RWPE2 (cell line): Measurements from ENCODE around the gene PNKP.

Source experiments
- ATAC-seq: fragments of 200-7000 bp; cut with Tn5 transposase; 3 replicates; pipeline ENCODE4 v1.9.1; 2021; ENCODE audit warnings: low read depth
- DNase-seq: peaks from one replicate; pipeline ENCODE4 v3.0.0-alpha.2; 2020; ENCODE audit warnings: low spot score
- H3K27ac ChIP-seq: fragments of 450-650 bp; 2 replicates; pipeline ENCODE4 v1.5.1; 2017; ENCODE audit warnings: mild to moderate bottlenecking; ENCODE audit not compliant: poor library complexity, severe bottlenecking
- H3K27me3 ChIP-seq: fragments of 250-450 bp; sonication (Bioruptor Pico); 2 replicates; pipeline ENCODE4 v1.5.1; 2021; ENCODE audit warnings: mild to moderate bottlenecking, moderate library complexity; ENCODE audit not compliant: insufficient read depth, poor library complexity, severe bottlenecking
- H3K36me3 ChIP-seq: fragments of 250-450 bp; sonication (Bioruptor Pico); 2 replicates; pipeline ENCODE4 v1.5.1; 2020; ENCODE audit warnings: low read depth, mild to moderate bottlenecking, moderate library complexity
- H3K4me1 ChIP-seq: fragments of 250-450 bp; sonication (Bioruptor Pico); 2 replicates; pipeline ENCODE4 v1.5.1; 2021; ENCODE audit warnings: mild to moderate bottlenecking, moderate library complexity; ENCODE audit not compliant: insufficient read depth, poor library complexity, severe bottlenecking
- H3K4me3 ChIP-seq: fragments of 250-450 bp; sonication (Bioruptor Pico); 2 replicates; pipeline ENCODE4 v1.5.1; 2021; ENCODE audit warnings: mild to moderate bottlenecking, moderate library complexity; ENCODE audit not compliant: severe bottlenecking
- H3K9me3 ChIP-seq: fragments of 250-450 bp; sonication (Bioruptor Pico); 2 replicates; pipeline ENCODE4 v1.5.1; 2021; ENCODE audit warnings: mild to moderate bottlenecking, moderate library complexity; ENCODE audit not compliant: severe bottlenecking
- CTCF ChIP-seq: fragments of 450-650 bp; IDR thresholded peaks from one replicate; pipeline ENCODE4 v1.5.1; 2017; ENCODE audit warnings: mild to moderate bottlenecking, moderate library complexity; ENCODE audit not compliant: poor library complexity, severe bottlenecking

Gene PNKP

GRCh38 chr19:49876422-49877019 lies 9.1 kb upstream of the PNKP start:
- Histone ChIP-seq H3K9me3 (no peaks in the 10 kb centered on the region), H3K4me1 (no peaks in the 10 kb centered on the region), H3K4me3 (peak overlapping the region; percentile 88), H3K36me3 (peaks cover 12% of the 10 kb centered on the region), H3K27ac (peak overlapping the region; percentile 81), H3K27me3 (no peaks in the 10 kb centered on the region)
- peak; percentile 94 for DNase-seq
- peak; percentile 53 for ATAC-seq
- no peak for TF ChIP-seq CTCF

GRCh38 chr19:49875857-49876421 lies 8.6 kb upstream of the PNKP start:
- no peak for DNase-seq
- ATAC-seq: no peak
- H3K4me1 ChIP-seq: no peaks in the 10 kb centered on the region
- peaks cover 11% of the 10 kb centered on the region for H3K36me3 ChIP-seq
- no peaks in the 10 kb centered on the region for H3K27me3 ChIP-seq
- H3K9me3 ChIP-seq: no peaks in the 10 kb centered on the region
- peak overlapping the region; percentile 88 for H3K4me3 ChIP-seq
- H3K27ac ChIP-seq: peak overlapping the region; percentile 81
- no peak for TF ChIP-seq CTCF

GRCh38 chr19:49875177-49875576 lies 7.8 kb upstream of the PNKP start:
- peaks cover 8% of the 10 kb centered on the region for H3K36me3 ChIP-seq
- ATAC-seq: no peak
- no peak for DNase-seq

GRCh38 chr19:49874503-49875157 lies 7.3 kb upstream of the PNKP start:
- Histone ChIP-seq H3K36me3 (peaks cover 5% of the 10 kb centered on the region; the same call in 1 of the 2 replicates), H3K9me3 (no peaks in the 10 kb centered on the region), H3K27ac (peak overlapping the region; percentile 81), H3K4me3 (no peak overlapping the region), H3K27me3 (no peaks in the 10 kb centered on the region), H3K4me1 (no peaks in the 10 kb centered on the region)
- DNase-seq: no peak
- ATAC-seq: no peak
- no peak for TF ChIP-seq CTCF

More at GRCh38 chr19:49875177-49875576, 7.8 kb upstream of the PNKP start:
- TF ChIP-seq CTCF: no peak
- Histone ChIP-seq H3K9me3 (no peaks in the 10 kb centered on the region), H3K27me3 (no peaks in the 10 kb centered on the region), H3K4me1 (no peaks in the 10 kb centered on the region), H3K27ac (peak overlapping the region; percentile 81), H3K4me3 (peak overlapping the region; percentile 88)

- Histone ChIP-seq H3K36me3 (peaks cover 5% of the 10 kb centered on the region; the same call in 1 of the 2 replicates), H3K27ac (no peak overlapping the region), H3K9me3 (no peaks in the 10 kb centered on the region), H3K4me3 (no peak overlapping the region), H3K27me3 (no peaks in the 10 kb centered on the region), H3K4me1 (peaks cover 1% of the 10 kb centered on the region)
- no peak for TF ChIP-seq CTCF
- DNase-seq: no peak
- no peak for ATAC-seq
Measured at GRCh38 chr19:49873834-49874233, 6.5 kb upstream of the PNKP start.
